SK-N-SH treated with all-trans-retinoic acid at 6 μM for 48 hours (cell line): Measurements from ENCODE around the gene TRIM40.

Source experiments
- ARNTL ChIP-seq: fragments of 450-650 bp; formaldehyde crosslinking; IDR thresholded peaks from 2 replicates; pipeline ENCODE4 v1.5.0; 2020; ENCODE audit warnings: low read depth, mild to moderate bottlenecking, moderate library complexity, borderline replicate concordance
- ESRRG ChIP-seq: fragments of 250-450 bp; sonication (Bioruptor Pico); IDR thresholded peaks from 2 replicates; pipeline ENCODE4 v1.6.1; 2021; ENCODE audit warnings: mild to moderate bottlenecking
- ISL1 ChIP-seq: fragments of 250-450 bp; sonication (Bioruptor Pico); IDR thresholded peaks from 2 replicates; pipeline ENCODE4 v2.1.2; 2022; ENCODE audit warnings: mild to moderate bottlenecking, moderate library complexity
- OSR1 ChIP-seq: fragments of 250-450 bp; sonication (Bioruptor Pico); IDR thresholded peaks from 2 replicates; pipeline ENCODE4 v1.8.0; 2022; ENCODE audit warnings: moderate library complexity, mild to moderate bottlenecking, inconsistent platforms
- PPARA ChIP-seq: fragments of 250-450 bp; sonication (Bioruptor Pico); IDR thresholded peaks from 2 replicates; pipeline ENCODE4 v1.5.0; 2020; ENCODE audit warnings: mild to moderate bottlenecking, borderline replicate concordance
- RARB ChIP-seq: fragments of 250-450 bp; sonication (Bioruptor Pico); IDR thresholded peaks from 2 replicates; pipeline ENCODE4 v1.8.0; 2021; ENCODE audit warnings: mild to moderate bottlenecking, moderate library complexity
- SNAI2 ChIP-seq: fragments of 250-450 bp; sonication (Bioruptor Pico); IDR thresholded peaks from 2 replicates; pipeline ENCODE4 v1.5.0; 2020; ENCODE audit warnings: mild to moderate bottlenecking, moderate library complexity
- ZFP3 ChIP-seq: fragments of 250-450 bp; sonication (Bioruptor Pico); IDR thresholded peaks from 2 replicates; pipeline ENCODE4 v1.5.0; 2020; ENCODE audit warnings: mild to moderate bottlenecking, moderate library complexity
- ZFP30 ChIP-seq: fragments of 450-650 bp; formaldehyde crosslinking; IDR thresholded peaks from 2 replicates; pipeline ENCODE4 v1.5.0; 2022; ENCODE audit warnings: mild to moderate bottlenecking, moderate library complexity
- TF ChIP-seq, protein P1 (sequence below): fragments of 250-450 bp; sonication (Bioruptor Pico); IDR thresholded peaks from 2 replicates; pipeline ENCODE4 v1.5.0; 2020; ENCODE audit warnings: mild to moderate bottlenecking, moderate library complexity
- TF ChIP-seq, protein P2 (sequence below): fragments of 250-450 bp; sonication (Bioruptor Pico); IDR thresholded peaks from 2 replicates; pipeline ENCODE4 v1.8.0; 2020; ENCODE audit warnings: mild to moderate bottlenecking, moderate library complexity, borderline replicate concordance
- TF ChIP-seq, protein P3 (sequence below): fragments of 250-450 bp; sonication (Bioruptor Pico); IDR thresholded peaks from 2 replicates; pipeline ENCODE4 v1.8.0; 2021; ENCODE audit warnings: low read depth, mild to moderate bottlenecking, moderate library complexity, borderline replicate concordance

- TF ChIP-seq ARNTL (CRISPR knock-in tag) (no peak), PPARA (CRISPR knock-in tag) (no peak), ESRRG (CRISPR knock-in tag) (no peak), SNAI2 (CRISPR knock-in tag) (no peak), ZFP30 (no peak), ISL1 (CRISPR knock-in tag) (no peak), ZFP3 (CRISPR knock-in tag) (no peak), RARB (no peak), OSR1 (CRISPR knock-in tag) (no peak)
- TF ChIP-seq, protein P1, sequence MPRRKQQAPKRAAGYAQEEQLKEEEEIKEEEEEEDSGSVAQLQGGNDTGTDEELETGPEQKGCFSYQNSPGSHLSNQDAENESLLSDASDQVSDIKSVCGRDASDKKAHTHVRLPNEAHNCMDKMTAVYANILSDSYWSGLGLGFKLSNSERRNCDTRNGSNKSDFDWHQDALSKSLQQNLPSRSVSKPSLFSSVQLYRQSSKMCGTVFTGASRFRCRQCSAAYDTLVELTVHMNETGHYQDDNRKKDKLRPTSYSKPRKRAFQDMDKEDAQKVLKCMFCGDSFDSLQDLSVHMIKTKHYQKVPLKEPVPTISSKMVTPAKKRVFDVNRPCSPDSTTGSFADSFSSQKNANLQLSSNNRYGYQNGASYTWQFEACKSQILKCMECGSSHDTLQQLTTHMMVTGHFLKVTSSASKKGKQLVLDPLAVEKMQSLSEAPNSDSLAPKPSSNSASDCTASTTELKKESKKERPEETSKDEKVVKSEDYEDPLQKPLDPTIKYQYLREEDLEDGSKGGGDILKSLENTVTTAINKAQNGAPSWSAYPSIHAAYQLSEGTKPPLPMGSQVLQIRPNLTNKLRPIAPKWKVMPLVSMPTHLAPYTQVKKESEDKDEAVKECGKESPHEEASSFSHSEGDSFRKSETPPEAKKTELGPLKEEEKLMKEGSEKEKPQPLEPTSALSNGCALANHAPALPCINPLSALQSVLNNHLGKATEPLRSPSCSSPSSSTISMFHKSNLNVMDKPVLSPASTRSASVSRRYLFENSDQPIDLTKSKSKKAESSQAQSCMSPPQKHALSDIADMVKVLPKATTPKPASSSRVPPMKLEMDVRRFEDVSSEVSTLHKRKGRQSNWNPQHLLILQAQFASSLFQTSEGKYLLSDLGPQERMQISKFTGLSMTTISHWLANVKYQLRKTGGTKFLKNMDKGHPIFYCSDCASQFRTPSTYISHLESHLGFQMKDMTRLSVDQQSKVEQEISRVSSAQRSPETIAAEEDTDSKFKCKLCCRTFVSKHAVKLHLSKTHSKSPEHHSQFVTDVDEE (CRISPR knock-in tag), result no peak
- TF ChIP-seq, protein P2, sequence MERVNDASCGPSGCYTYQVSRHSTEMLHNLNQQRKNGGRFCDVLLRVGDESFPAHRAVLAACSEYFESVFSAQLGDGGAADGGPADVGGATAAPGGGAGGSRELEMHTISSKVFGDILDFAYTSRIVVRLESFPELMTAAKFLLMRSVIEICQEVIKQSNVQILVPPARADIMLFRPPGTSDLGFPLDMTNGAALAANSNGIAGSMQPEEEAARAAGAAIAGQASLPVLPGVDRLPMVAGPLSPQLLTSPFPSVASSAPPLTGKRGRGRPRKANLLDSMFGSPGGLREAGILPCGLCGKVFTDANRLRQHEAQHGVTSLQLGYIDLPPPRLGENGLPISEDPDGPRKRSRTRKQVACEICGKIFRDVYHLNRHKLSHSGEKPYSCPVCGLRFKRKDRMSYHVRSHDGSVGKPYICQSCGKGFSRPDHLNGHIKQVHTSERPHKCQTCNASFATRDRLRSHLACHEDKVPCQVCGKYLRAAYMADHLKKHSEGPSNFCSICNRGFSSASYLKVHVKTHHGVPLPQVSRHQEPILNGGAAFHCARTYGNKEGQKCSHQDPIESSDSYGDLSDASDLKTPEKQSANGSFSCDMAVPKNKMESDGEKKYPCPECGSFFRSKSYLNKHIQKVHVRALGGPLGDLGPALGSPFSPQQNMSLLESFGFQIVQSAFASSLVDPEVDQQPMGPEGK (CRISPR knock-in tag), result no peak
- TF ChIP-seq, protein P3, sequence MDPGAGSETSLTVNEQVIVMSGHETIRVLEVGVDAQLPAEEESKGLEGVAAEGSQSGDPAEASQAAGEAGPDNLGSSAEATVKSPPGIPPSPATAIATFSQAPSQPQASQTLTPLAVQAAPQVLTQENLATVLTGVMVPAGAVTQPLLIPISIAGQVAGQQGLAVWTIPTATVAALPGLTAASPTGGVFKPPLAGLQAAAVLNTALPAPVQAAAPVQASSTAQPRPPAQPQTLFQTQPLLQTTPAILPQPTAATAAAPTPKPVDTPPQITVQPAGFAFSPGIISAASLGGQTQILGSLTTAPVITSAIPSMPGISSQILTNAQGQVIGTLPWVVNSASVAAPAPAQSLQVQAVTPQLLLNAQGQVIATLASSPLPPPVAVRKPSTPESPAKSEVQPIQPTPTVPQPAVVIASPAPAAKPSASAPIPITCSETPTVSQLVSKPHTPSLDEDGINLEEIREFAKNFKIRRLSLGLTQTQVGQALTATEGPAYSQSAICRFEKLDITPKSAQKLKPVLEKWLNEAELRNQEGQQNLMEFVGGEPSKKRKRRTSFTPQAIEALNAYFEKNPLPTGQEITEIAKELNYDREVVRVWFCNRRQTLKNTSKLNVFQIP (CRISPR knock-in tag), result no peak
Observed at GRCh38 chr6:30100154-30100553, 35.8 kb upstream of the TRIM40 start.
